SK-N-SH (cell line): ENCODE measurements around the gene NPEPL1. TPM values are rescaled to one million over a fixed set of nuclear protein-coding genes. Genes with fewer than 3 reads are reported as not detected.
A peak's percentile ranks its signal among the peaks of the same experiment; 100 is the strongest.

Experiments used
- CTCF ChIA-PET: fragments of 300-600, 350-600 bp; formaldehyde crosslinking; extraction: SDS; loops from one replicate; lab custom pipeline; 2021; lab: Yijun Ruan, JAX
- POLR2A ChIA-PET: fragments of 350-600 bp; sonication (Branson Sonifier 250); formaldehyde crosslinking; extraction: SDS; loops from one replicate; lab custom pipeline; 2020; ENCODE audit warnings: antibody characterized with exemption, inconsistent platforms; lab: Yijun Ruan, JAX
- DNase-seq: peaks from one replicate; pipeline ENCODE4 v3.0.0; 2012
- H2AFZ ChIP-seq: fragments of 200-600 bp; sonication (generic); 2 replicates; pipeline ENCODE4 v1.8.1; 2016; ENCODE audit warnings: antibody characterized with exemption, mild to moderate bottlenecking, low read depth
- H3F3A ChIP-seq: fragments of 200-600 bp; sonication (generic); replicated peaks from 2 replicates; pipeline ENCODE3; 2016; ENCODE audit warnings: antibody characterized with exemption, mild to moderate bottlenecking; ENCODE audit not compliant: insufficient read depth
- H3K27ac ChIP-seq, 2 experiments: fragments of 200-500 bp in 1 of 2; fragments of 200-600 bp in 1 of 2; sonication (Bioruptor generic) in 1 of 2; sonication (generic), shearing (Covaris generic) in 1 of 2; 2 replicates each; pipeline versions ENCODE4 v1.5.1 to v1.6.1; 2014 to 2016; ENCODE audit warnings: low read depth in 2 of 2, inconsistent platforms in 1 of 2, low read length in 1 of 2, mild to moderate bottlenecking in 1 of 2, mixed read lengths in 1 of 2
- H3K27me3 ChIP-seq: fragments of 200-600 bp; sonication (generic), shearing (Covaris generic); 2 replicates; pipeline ENCODE4 v1.6.1; 2016; ENCODE audit warnings: mixed run types; ENCODE audit not compliant: insufficient read depth
- H3K36me3 ChIP-seq, 2 experiments: fragments of 200-500 bp in 1 of 2; fragments of 200-600 bp in 1 of 2; sonication (Bioruptor generic) in 1 of 2; sonication (generic) in 1 of 2; replicated peaks in 1 of 2; 2 replicates each; pipeline versions ENCODE3 to v1.5.1; 2014 to 2016; ENCODE audit warnings: low read length in 1 of 2, mild to moderate bottlenecking in 1 of 2; ENCODE audit not compliant: insufficient read depth in 2 of 2, control insufficient read depth in 1 of 2
- H3K4me1 ChIP-seq, 2 experiments: fragments of 200-500 bp in 1 of 2; fragments of 200-600 bp in 1 of 2; sonication (Bioruptor generic) in 1 of 2; sonication (generic), shearing (Covaris generic) in 1 of 2; 2 replicates each; pipeline versions ENCODE4 v1.5.1 to v1.6.1; 2014 to 2016; ENCODE audit warnings: low read depth in 1 of 2, low read length in 1 of 2, mixed run types in 1 of 2; ENCODE audit not compliant: insufficient read depth in 2 of 2, control insufficient read depth in 1 of 2
- H3K4me2 ChIP-seq: fragments of 200-600 bp; sonication (generic), shearing (Covaris generic); 2 replicates; pipeline ENCODE4 v1.6.1; 2017; ENCODE audit warnings: mixed run types
- H3K4me3 ChIP-seq, 2 experiments: fragments of 200-500 bp in 1 of 2; fragments of 200-600 bp in 1 of 2; sonication (Bioruptor generic) in 1 of 2; sonication (generic), shearing (Covaris generic) in 1 of 2; 2 replicates each; pipeline versions ENCODE4 v1.5.1 to v1.8.1; 2014 to 2016; ENCODE audit warnings: low read depth in 2 of 2, inconsistent platforms in 1 of 2, low read length in 1 of 2, mild to moderate bottlenecking in 1 of 2, mixed read lengths in 1 of 2, moderate library complexity in 1 of 2
- H3K79me2 ChIP-seq: fragments of 200-600 bp; sonication (generic); 2 replicates; pipeline ENCODE4 v1.8.1; 2017; ENCODE audit warnings: mild to moderate bottlenecking; ENCODE audit not compliant: insufficient read depth
- H3K9ac ChIP-seq: fragments of 200-600 bp; sonication (generic); 2 replicates; pipeline ENCODE4 v1.6.1; 2017; ENCODE audit warnings: mixed run types
- H3K9me2 ChIP-seq: fragments of 200-600 bp; sonication (generic); 2 replicates; pipeline ENCODE4 v1.6.1; 2017; ENCODE audit warnings: mixed run types
- H3K9me3 ChIP-seq: fragments of 200-600 bp; sonication (generic); 2 replicates; pipeline ENCODE4 v1.6.1; 2017; ENCODE audit warnings: mixed run types, mild to moderate bottlenecking, moderate library complexity
- H4K20me1 ChIP-seq: fragments of 200-600 bp; sonication (generic); 2 replicates; pipeline ENCODE4 v1.6.1; 2017; ENCODE audit warnings: mild to moderate bottlenecking, mixed run types; ENCODE audit not compliant: insufficient read depth
- CHD2 ChIP-seq: fragments of 150-350 bp; IDR thresholded peaks from 2 replicates; pipeline ENCODE4 v1.6.1; 2018; ENCODE audit warnings: low read length; ENCODE audit not compliant: partially characterized antibody
- ELF1 ChIP-seq: IDR thresholded peaks from 2 replicates; pipeline ENCODE4 v1.4.0; 2012
- EP300 ChIP-seq, 2 experiments: IDR thresholded peaks; 2 replicates each; pipeline versions ENCODE4 v1.4.0 to v1.6.1; 2012; ENCODE audit warnings: borderline replicate concordance in 1 of 2, low read depth in 1 of 2, low read length in 1 of 2
- FOXJ3 ChIP-seq: sonication (generic); formaldehyde crosslinking; IDR thresholded peaks from 2 replicates; pipeline ENCODE4 v1.5.1; 2020; ENCODE audit warnings: mild to moderate bottlenecking, missing genetic modification reagents
- FOXM1 ChIP-seq: IDR thresholded peaks from 2 replicates; pipeline ENCODE4 v1.4.0; 2012; ENCODE audit warnings: low read depth, mild to moderate bottlenecking
- GATA2 ChIP-seq: sonication (generic); formaldehyde crosslinking; IDR thresholded peaks from 2 replicates; pipeline ENCODE4 v1.5.0; 2020; ENCODE audit warnings: mild to moderate bottlenecking, missing genetic modification reagents
- MEF2A ChIP-seq: IDR thresholded peaks from 2 replicates; pipeline ENCODE4 v1.4.0; 2012; ENCODE audit warnings: low read depth, borderline replicate concordance
- MXI1 ChIP-seq: IDR thresholded peaks from 2 replicates; pipeline ENCODE4 v1.6.1; 2012; ENCODE audit warnings: mild to moderate bottlenecking, low read depth, low read length, improper control_type of control experiment
- NFIC ChIP-seq: IDR thresholded peaks from 2 replicates; pipeline ENCODE4 v1.4.0; 2012; ENCODE audit warnings: borderline replicate concordance
- NRF1 ChIP-seq: IDR thresholded peaks from 2 replicates; pipeline ENCODE4 v1.6.1; 2012; ENCODE audit warnings: low read depth, mild to moderate bottlenecking, low read length
- POLR2AphosphoS5 ChIP-seq: IDR thresholded peaks from 2 replicates; pipeline ENCODE4 v1.6.1; 2012; ENCODE audit warnings: low read depth, low read length
- RCOR1 ChIP-seq: fragments of 150-350 bp; IDR thresholded peaks from 2 replicates; pipeline ENCODE4 v1.6.1; 2017; ENCODE audit warnings: antibody characterized with exemption, low read length
- RFX5 ChIP-seq: IDR thresholded peaks from 2 replicates; pipeline ENCODE4 v1.6.1; 2012; ENCODE audit warnings: mild to moderate bottlenecking, improper control_type of control experiment, low read length
- RXRA ChIP-seq: IDR thresholded peaks from 2 replicates; pipeline ENCODE4 v1.4.0; 2012; ENCODE audit warnings: low read depth, mild to moderate bottlenecking, borderline replicate concordance
- SIN3A ChIP-seq: IDR thresholded peaks from 2 replicates; pipeline ENCODE4 v1.6.1; 2012; ENCODE audit warnings: low read depth, mild to moderate bottlenecking, low read length, moderate library complexity, borderline replicate concordance
- TAF1 ChIP-seq: IDR thresholded peaks from 2 replicates; pipeline ENCODE4 v1.6.1; 2012; ENCODE audit warnings: low read depth, mild to moderate bottlenecking, low read length, moderate library complexity, borderline replicate concordance
- YY1 ChIP-seq: IDR thresholded peaks from 2 replicates; pipeline ENCODE4 v1.4.0; 2012; ENCODE audit warnings: low read depth, mild to moderate bottlenecking
- WGBS: methylation state at CpG from one replicate; pipeline ENCODE4 v1.1.6; 2017; ENCODE audit warnings: low lambda C conversion rate; 5-methylcytosine and 5-hydroxymethylcytosine counted together
- polyA plus RNA-seq, 3 experiments: library from polyadenylated mRNA; depleted of rRNA; stranded (reverse); fragments of >200 nt; gene quantifications; 2 replicates each; pipeline ENCODE4 v1.2.3, GENCODE V29; 2012
- TF ChIP-seq, protein P1 (sequence below): fragments of 200-600 bp; sonication (generic); IDR thresholded peaks from 2 replicates; pipeline ENCODE4 v1.6.1; 2017; ENCODE audit warnings: antibody characterized with exemption, mild to moderate bottlenecking, moderate library complexity
- TF ChIP-seq, protein P2 (sequence below): fragments of 150-350 bp; IDR thresholded peaks from 2 replicates; pipeline ENCODE4 v1.6.1; 2017; ENCODE audit warnings: antibody characterized with exemption, low read length, low read depth, borderline replicate concordance
- TF ChIP-seq, protein P3 (sequence below): IDR thresholded peaks from 2 replicates; pipeline ENCODE4 v1.4.0; 2012; ENCODE audit warnings: low read depth, borderline replicate concordance
- TF ChIP-seq, protein P4 (sequence below): IDR thresholded peaks from 2 replicates; pipeline ENCODE4 v1.4.0; 2012; ENCODE audit warnings: low read depth, borderline replicate concordance
- TF ChIP-seq, protein P5 (sequence below): IDR thresholded peaks from 2 replicates; pipeline ENCODE4 v1.6.1; 2012; ENCODE audit warnings: mild to moderate bottlenecking, low read depth, low read length, moderate library complexity
- TF ChIP-seq, protein P6 (sequence below): IDR thresholded peaks from 2 replicates; pipeline ENCODE4 v1.4.0; 2012; ENCODE audit warnings: low read depth

Gene NPEPL1
- polyA plus RNA-seq, 1 of the 3 experiments (the other 2 are of a cell fraction), result 2.8 TPM

DNA sequence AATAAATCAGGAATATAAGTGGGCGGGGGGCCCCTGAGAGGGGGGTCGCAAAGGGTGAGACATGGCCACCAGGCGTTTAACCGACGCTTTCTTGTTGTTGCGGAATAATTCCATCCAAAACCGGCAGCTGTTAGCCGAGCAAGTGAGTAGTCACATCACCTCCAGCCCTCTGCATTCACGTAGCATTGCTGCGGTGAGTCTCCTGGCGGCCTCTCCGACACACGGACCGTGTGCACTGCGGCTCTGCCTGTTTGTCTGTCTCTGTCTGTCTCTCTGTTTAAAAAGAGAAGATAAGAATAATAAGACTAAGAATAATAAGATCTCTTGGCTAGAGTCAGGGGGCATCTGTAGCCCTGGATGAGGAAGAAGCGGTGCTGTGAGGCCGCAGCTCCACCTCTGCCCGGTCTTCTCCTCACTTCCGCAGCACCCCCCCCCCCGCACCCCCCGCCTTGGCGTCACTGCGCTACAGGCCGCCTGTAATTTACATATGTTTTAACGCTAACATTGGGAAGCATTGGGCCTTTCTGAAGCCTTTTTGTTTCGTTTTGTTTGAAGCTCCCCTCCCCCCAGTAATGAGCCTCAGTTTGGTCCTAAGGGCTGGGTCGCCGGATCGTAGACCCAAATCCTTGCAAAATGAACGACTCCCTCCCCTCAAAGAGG, 40.5 kb upstream of the NPEPL1 start:
- peak overlapping the region; percentile 93 to 97 for H3K27ac ChIP-seq
- peak overlapping the region; percentile 32 for H2AFZ ChIP-seq
- CTCF ChIA-PET, result interaction anchor here (0.6 to 8.5 kb wide), 21 partner anchors 10 to 864 kb away, joined by 3 to 87 read pairs (median 5); partner anchors contain the start of gene GNAS
- H4K20me1 ChIP-seq, result no peaks in the 10 kb centered on the region
- H3K4me1 ChIP-seq, result peaks cover 12 to 32% of the 10 kb centered on the region in 2 experiments
- peak overlapping the region; percentile 98 to 99 for H3K4me3 ChIP-seq
- no peaks in the 10 kb centered on the region for H3K27me3 ChIP-seq
- no peaks in the 10 kb centered on the region for H3K9me2 ChIP-seq
- peaks cover 60% of the 10 kb centered on the region for H3K79me2 ChIP-seq
- H3K9me3 ChIP-seq, result no peaks in the 10 kb centered on the region
- peak overlapping the region; percentile 86 for H3K9ac ChIP-seq
- H3F3A ChIP-seq, result peaks cover 31% of the 10 kb centered on the region
- POLR2A ChIA-PET, result interaction anchor here (0.6 to 1.5 kb wide), 10 partner anchors 15 to 803 kb away, joined by 3 to 5 read pairs (median 4); partner anchors contain the start of gene VAPB
- DNase-seq, result peak; percentile 69
- WGBS, result 2% methylated on average over 30 of the region's 30 CpGs
- peaks cover 0 to 16% of the 10 kb centered on the region in 2 experiments for H3K36me3 ChIP-seq
- H3K4me2 ChIP-seq, result peak overlapping the region; percentile 93
- TF ChIP-seq NRF1 (no peak), RFX5 (no peak), RCOR1 (no peak), FOXJ3 (CRISPR knock-in tag) (no peak), FOXM1 (no peak), CHD2 (peak; percentile 30), GATA2 (CRISPR knock-in tag) (no peak), RXRA (no peak), ELF1 (peak; percentile 68), EP300 (IDR thresholded peaks at IDR 0.05; ENCODE audit: borderline replicate concordance in 1 of 2, low read depth in 1 of 2, low read length in 1 of 2) (no peak), NFIC (no peak), TAF1 (no peak), POLR2AphosphoS5 (peak; percentile 23), MEF2A (no peak), SIN3A (0 out of 2 replicates have a peak, but pooled peaks have one; percentile 64), MXI1 (peak; percentile 36; the same call in 1 of the 2 replicates), YY1 (no peak)
- TF ChIP-seq, protein P1, sequence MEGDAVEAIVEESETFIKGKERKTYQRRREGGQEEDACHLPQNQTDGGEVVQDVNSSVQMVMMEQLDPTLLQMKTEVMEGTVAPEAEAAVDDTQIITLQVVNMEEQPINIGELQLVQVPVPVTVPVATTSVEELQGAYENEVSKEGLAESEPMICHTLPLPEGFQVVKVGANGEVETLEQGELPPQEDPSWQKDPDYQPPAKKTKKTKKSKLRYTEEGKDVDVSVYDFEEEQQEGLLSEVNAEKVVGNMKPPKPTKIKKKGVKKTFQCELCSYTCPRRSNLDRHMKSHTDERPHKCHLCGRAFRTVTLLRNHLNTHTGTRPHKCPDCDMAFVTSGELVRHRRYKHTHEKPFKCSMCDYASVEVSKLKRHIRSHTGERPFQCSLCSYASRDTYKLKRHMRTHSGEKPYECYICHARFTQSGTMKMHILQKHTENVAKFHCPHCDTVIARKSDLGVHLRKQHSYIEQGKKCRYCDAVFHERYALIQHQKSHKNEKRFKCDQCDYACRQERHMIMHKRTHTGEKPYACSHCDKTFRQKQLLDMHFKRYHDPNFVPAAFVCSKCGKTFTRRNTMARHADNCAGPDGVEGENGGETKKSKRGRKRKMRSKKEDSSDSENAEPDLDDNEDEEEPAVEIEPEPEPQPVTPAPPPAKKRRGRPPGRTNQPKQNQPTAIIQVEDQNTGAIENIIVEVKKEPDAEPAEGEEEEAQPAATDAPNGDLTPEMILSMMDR, result 0 out of 2 replicates have a peak, but pooled peaks have one; percentile 22
- TF ChIP-seq, protein P2, sequence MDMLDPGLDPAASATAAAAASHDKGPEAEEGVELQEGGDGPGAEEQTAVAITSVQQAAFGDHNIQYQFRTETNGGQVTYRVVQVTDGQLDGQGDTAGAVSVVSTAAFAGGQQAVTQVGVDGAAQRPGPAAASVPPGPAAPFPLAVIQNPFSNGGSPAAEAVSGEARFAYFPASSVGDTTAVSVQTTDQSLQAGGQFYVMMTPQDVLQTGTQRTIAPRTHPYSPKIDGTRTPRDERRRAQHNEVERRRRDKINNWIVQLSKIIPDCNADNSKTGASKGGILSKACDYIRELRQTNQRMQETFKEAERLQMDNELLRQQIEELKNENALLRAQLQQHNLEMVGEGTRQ, result no peak
- TF ChIP-seq, protein P3, sequence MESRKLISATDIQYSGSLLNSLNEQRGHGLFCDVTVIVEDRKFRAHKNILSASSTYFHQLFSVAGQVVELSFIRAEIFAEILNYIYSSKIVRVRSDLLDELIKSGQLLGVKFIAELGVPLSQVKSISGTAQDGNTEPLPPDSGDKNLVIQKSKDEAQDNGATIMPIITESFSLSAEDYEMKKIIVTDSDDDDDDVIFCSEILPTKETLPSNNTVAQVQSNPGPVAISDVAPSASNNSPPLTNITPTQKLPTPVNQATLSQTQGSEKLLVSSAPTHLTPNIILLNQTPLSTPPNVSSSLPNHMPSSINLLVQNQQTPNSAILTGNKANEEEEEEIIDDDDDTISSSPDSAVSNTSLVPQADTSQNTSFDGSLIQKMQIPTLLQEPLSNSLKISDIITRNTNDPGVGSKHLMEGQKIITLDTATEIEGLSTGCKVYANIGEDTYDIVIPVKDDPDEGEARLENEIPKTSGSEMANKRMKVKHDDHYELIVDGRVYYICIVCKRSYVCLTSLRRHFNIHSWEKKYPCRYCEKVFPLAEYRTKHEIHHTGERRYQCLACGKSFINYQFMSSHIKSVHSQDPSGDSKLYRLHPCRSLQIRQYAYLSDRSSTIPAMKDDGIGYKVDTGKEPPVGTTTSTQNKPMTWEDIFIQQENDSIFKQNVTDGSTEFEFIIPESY, result no peak
- TF ChIP-seq, protein P4, sequence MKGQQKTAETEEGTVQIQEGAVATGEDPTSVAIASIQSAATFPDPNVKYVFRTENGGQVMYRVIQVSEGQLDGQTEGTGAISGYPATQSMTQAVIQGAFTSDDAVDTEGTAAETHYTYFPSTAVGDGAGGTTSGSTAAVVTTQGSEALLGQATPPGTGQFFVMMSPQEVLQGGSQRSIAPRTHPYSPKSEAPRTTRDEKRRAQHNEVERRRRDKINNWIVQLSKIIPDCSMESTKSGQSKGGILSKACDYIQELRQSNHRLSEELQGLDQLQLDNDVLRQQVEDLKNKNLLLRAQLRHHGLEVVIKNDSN, result no peak
- TF ChIP-seq, protein P5, sequence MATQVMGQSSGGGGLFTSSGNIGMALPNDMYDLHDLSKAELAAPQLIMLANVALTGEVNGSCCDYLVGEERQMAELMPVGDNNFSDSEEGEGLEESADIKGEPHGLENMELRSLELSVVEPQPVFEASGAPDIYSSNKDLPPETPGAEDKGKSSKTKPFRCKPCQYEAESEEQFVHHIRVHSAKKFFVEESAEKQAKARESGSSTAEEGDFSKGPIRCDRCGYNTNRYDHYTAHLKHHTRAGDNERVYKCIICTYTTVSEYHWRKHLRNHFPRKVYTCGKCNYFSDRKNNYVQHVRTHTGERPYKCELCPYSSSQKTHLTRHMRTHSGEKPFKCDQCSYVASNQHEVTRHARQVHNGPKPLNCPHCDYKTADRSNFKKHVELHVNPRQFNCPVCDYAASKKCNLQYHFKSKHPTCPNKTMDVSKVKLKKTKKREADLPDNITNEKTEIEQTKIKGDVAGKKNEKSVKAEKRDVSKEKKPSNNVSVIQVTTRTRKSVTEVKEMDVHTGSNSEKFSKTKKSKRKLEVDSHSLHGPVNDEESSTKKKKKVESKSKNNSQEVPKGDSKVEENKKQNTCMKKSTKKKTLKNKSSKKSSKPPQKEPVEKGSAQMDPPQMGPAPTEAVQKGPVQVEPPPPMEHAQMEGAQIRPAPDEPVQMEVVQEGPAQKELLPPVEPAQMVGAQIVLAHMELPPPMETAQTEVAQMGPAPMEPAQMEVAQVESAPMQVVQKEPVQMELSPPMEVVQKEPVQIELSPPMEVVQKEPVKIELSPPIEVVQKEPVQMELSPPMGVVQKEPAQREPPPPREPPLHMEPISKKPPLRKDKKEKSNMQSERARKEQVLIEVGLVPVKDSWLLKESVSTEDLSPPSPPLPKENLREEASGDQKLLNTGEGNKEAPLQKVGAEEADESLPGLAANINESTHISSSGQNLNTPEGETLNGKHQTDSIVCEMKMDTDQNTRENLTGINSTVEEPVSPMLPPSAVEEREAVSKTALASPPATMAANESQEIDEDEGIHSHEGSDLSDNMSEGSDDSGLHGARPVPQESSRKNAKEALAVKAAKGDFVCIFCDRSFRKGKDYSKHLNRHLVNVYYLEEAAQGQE, result no peak
- TF ChIP-seq, protein P6, sequence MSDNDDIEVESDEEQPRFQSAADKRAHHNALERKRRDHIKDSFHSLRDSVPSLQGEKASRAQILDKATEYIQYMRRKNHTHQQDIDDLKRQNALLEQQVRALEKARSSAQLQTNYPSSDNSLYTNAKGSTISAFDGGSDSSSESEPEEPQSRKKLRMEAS, result no peak; the same call in 1 of the 2 replicates
